Embryonic facial prominence (tissue), 1 donor: ENCODE results near the gene GNPTG.

Experiments used
- DNase-seq: peaks from one replicate; pipeline ENCODE4 v3.0.0-alpha.2; 2016; ENCODE audit errors: extremely low spot score

GNPTG gene

GRCh38 chr16:1351582-1352362 is at the start of gene GNPTG, which contains the start of gene TSR3:
Gene GNPTG, plus strand, starts transcription at chr16:1351931. Its CDS starts 35 bp downstream, at chr16:1351966.
Gene TSR3, minus strand, starts transcription at chr16:1351878. Its CDS starts 74 bp downstream, at chr16:1351804.
- peak; percentile 56 for DNase-seq

- DNase-seq = no peak
These were observed 45.9 kb upstream of the GNPTG start for GRCh38 chr16:1305823-1306222.

GRCh38 chr16:1306334-1306733 is 45.4 kb upstream of the GNPTG start:
- no peak for DNase-seq

- peak; percentile 23 for DNase-seq
These were observed 43.4 kb upstream of the GNPTG start for GRCh38 chr16:1308036-1308976.

- peak; percentile 96 for DNase-seq
These were observed 42.5 kb upstream of the GNPTG start, which contains the start of gene UBE2I for GRCh38 chr16:1308977-1309885. Gene UBE2I, plus strand, starts transcription at chr16:1309636. Its CDS starts 4,395 bp downstream, at chr16:1314031.

GRCh38 chr16:1309888-1310831 is 41.6 kb upstream of the GNPTG start:
- DNase-seq = no peak

GRCh38 chr16:1310832-1311200 is 40.9 kb upstream of the GNPTG start:
- DNase-seq = no peak

GRCh38 chr16:1311212-1311737 is 40.5 kb upstream of the GNPTG start:
- no peak for DNase-seq

GRCh38 chr16:1311738-1312466 is 39.8 kb upstream of the GNPTG start:
- DNase-seq = no peak

GRCh38 chr16:1312467-1312816 is 39.3 kb upstream of the GNPTG start:
- no peak for DNase-seq

- DNase-seq = no peak
These were observed 38.8 kb upstream of the GNPTG start for GRCh38 chr16:1312903-1313302.

GRCh38 chr16:1313721-1314369 is 37.9 kb upstream of the GNPTG start:
- DNase-seq = no peak

- DNase-seq = no peak
These were observed 37.2 kb upstream of the GNPTG start for GRCh38 chr16:1314399-1315068.

- DNase-seq = no peak
These were observed 36.4 kb upstream of the GNPTG start for GRCh38 chr16:1315081-1316032.

- no peak for DNase-seq
These were observed 35.7 kb upstream of the GNPTG start for GRCh38 chr16:1316033-1316405.

- no peak for DNase-seq
These were observed 34.1 kb upstream of the GNPTG start for GRCh38 chr16:1317479-1318267.

- no peak for DNase-seq
These were observed 33.5 kb upstream of the GNPTG start for GRCh38 chr16:1318268-1318545.
